Memory B cell (primary cell): ENCODE results near the gene B4GAT1.
"Not testable (repeated sequence)": the region's sequence is repeated elsewhere in the genome, so short reads cannot be mapped to it uniquely, and the experiment has no call there.

Experiments
- ATAC-seq: fragments of 150-1000 bp; cut with Tn5 transposase; 2 replicates; pipeline ENCODE4 v1.10.0; 2021; ENCODE audit warnings: low read depth, mild to moderate bottlenecking, moderate library complexity
- DNase-seq, 2 donors: peaks; one replicate each; pipeline ENCODE4 v3.0.0; 2022; ENCODE audit warnings: low spot score in 2 of 2
- H3K27ac Mint-ChIP-seq: one replicate; pipeline ENCODE4 v1.8.0; 2022; ENCODE audit warnings: mild to moderate bottlenecking, moderate library complexity, mixed read lengths
- H3K27me3 Mint-ChIP-seq: one replicate; pipeline ENCODE4 v1.8.0; 2022; ENCODE audit warnings: mixed read lengths
- H3K36me3 Mint-ChIP-seq: one replicate; pipeline ENCODE4 v1.8.0; 2022; ENCODE audit warnings: mild to moderate bottlenecking, mixed read lengths
- H3K4me1 Mint-ChIP-seq: one replicate; pipeline ENCODE4 v1.8.0; 2022; ENCODE audit warnings: mixed read lengths
- H3K4me3 Mint-ChIP-seq: one replicate; pipeline ENCODE4 v1.8.0; 2022; ENCODE audit warnings: mild to moderate bottlenecking, moderate library complexity, mixed read lengths
- H3K9me3 Mint-ChIP-seq: one replicate; pipeline ENCODE4 v1.8.0; 2022; ENCODE audit warnings: mixed read lengths

The B4GAT1 gene

GRCh38 chr11:66367561-66368312, 20.3 kb upstream of the B4GAT1 start:
- no peaks in the 10 kb centered on the region for H3K9me3 Mint-ChIP-seq
- no peak for DNase-seq
- H3K27ac Mint-ChIP-seq: peak overlapping the region; percentile 7
- no peak for ATAC-seq
- H3K36me3 Mint-ChIP-seq: no peaks in the 10 kb centered on the region
- no peak overlapping the region for H3K4me3 Mint-ChIP-seq
- H3K27me3 Mint-ChIP-seq: no peaks in the 10 kb centered on the region
- H3K4me1 Mint-ChIP-seq: peaks cover 7% of the 10 kb centered on the region

- no peak for DNase-seq
- no peaks in the 10 kb centered on the region for H3K36me3 Mint-ChIP-seq
- H3K4me3 Mint-ChIP-seq: no peak overlapping the region
- H3K27me3 Mint-ChIP-seq: no peaks in the 10 kb centered on the region
- H3K27ac Mint-ChIP-seq: no peak overlapping the region
- no peaks in the 10 kb centered on the region for H3K9me3 Mint-ChIP-seq
- peaks cover 6% of the 10 kb centered on the region for H3K4me1 Mint-ChIP-seq
- no peak for ATAC-seq
These were observed 19.5 kb upstream of the B4GAT1 start for GRCh38 chr11:66366844-66367477.

GRCh38 chr11:66365711-66366619, 18.5 kb upstream of the B4GAT1 start:
- Mint-ChIP-seq H3K36me3 (peaks cover 2% of the 10 kb centered on the region), H3K4me3 (no peak overlapping the region), H3K27me3 (no peaks in the 10 kb centered on the region), H3K4me1 (peaks cover 6% of the 10 kb centered on the region), H3K9me3 (no peaks in the 10 kb centered on the region), H3K27ac (no peak overlapping the region)
- DNase-seq: no peak
- ATAC-seq: no peak

- Mint-ChIP-seq H3K27me3 (no peaks in the 10 kb centered on the region), H3K4me3 (no peak overlapping the region), H3K36me3 (peaks cover 2% of the 10 kb centered on the region), H3K9me3 (no peaks in the 10 kb centered on the region), H3K27ac (no peak overlapping the region), H3K4me1 (peaks cover 6% of the 10 kb centered on the region)
- ATAC-seq: no peak
- DNase-seq: no peak
These were observed 17.7 kb upstream of the B4GAT1 start for GRCh38 chr11:66365166-66365565.

GRCh38 chr11:66363805-66364535, 16.5 kb upstream of the B4GAT1 start:
- ATAC-seq (peak; percentile 41), DNase-seq (peak; percentile 46)
- H3K9me3 Mint-ChIP-seq: no peaks in the 10 kb centered on the region
- no peaks in the 10 kb centered on the region for H3K27me3 Mint-ChIP-seq
- H3K36me3 Mint-ChIP-seq: peaks cover 2% of the 10 kb centered on the region
- no peak overlapping the region for H3K27ac Mint-ChIP-seq
- peaks cover 2% of the 10 kb centered on the region for H3K4me1 Mint-ChIP-seq
- H3K4me3 Mint-ChIP-seq: no peak overlapping the region

- H3K36me3 Mint-ChIP-seq: peaks cover 2% of the 10 kb centered on the region
- H3K27ac Mint-ChIP-seq: no peak overlapping the region
- no peaks in the 10 kb centered on the region for H3K27me3 Mint-ChIP-seq
- DNase-seq (no peak), ATAC-seq (no peak)
- no peaks in the 10 kb centered on the region for H3K4me1 Mint-ChIP-seq
- no peaks in the 10 kb centered on the region for H3K9me3 Mint-ChIP-seq
- H3K4me3 Mint-ChIP-seq: no peak overlapping the region
These were observed 15.8 kb upstream of the B4GAT1 start for GRCh38 chr11:66363187-66363601.

GRCh38 chr11:66362481-66363147, 15.2 kb upstream of the B4GAT1 start:
- Mint-ChIP-seq H3K36me3 (peaks cover 2% of the 10 kb centered on the region), H3K9me3 (no peaks in the 10 kb centered on the region), H3K4me1 (no peaks in the 10 kb centered on the region), H3K27me3 (no peaks in the 10 kb centered on the region), H3K4me3 (no peak overlapping the region), H3K27ac (no peak overlapping the region)
- ATAC-seq (no peak), DNase-seq (no peak)

GRCh38 chr11:66361502-66361941, 14.1 kb upstream of the B4GAT1 start:
- ATAC-seq: no peak

GRCh38 chr11:66360406-66361073, 13.1 kb upstream of the B4GAT1 start:
- no peaks in the 10 kb centered on the region for H3K4me1 Mint-ChIP-seq
- ATAC-seq: no peak
- no peak overlapping the region for H3K27ac Mint-ChIP-seq

More at GRCh38 chr11:66361502-66361941, 14.1 kb upstream of the B4GAT1 start:
- H3K4me1 Mint-ChIP-seq: no peaks in the 10 kb centered on the region
- peaks cover 2% of the 10 kb centered on the region for H3K36me3 Mint-ChIP-seq
- H3K27me3 Mint-ChIP-seq: no peaks in the 10 kb centered on the region
- H3K4me3 Mint-ChIP-seq: no peak overlapping the region
- no peaks in the 10 kb centered on the region for H3K9me3 Mint-ChIP-seq
- no peak for DNase-seq
- H3K27ac Mint-ChIP-seq: no peak overlapping the region

GRCh38 chr11:66359662-66360087, 12.2 kb upstream of the B4GAT1 start:
- H3K4me3 Mint-ChIP-seq: no peak overlapping the region
- DNase-seq: no peak

More at GRCh38 chr11:66360406-66361073, 13.1 kb upstream of the B4GAT1 start:
- H3K27me3 Mint-ChIP-seq: no peaks in the 10 kb centered on the region
- no peak overlapping the region for H3K4me3 Mint-ChIP-seq
- peaks cover 3% of the 10 kb centered on the region for H3K36me3 Mint-ChIP-seq
- no peak for DNase-seq
- H3K9me3 Mint-ChIP-seq: no peaks in the 10 kb centered on the region

GRCh38 chr11:66350560-66351235, 3.3 kb upstream of the B4GAT1 start:
- not testable (repeated sequence) for ATAC-seq, H3K36me3 Mint-ChIP-seq, H3K27me3 Mint-ChIP-seq, H3K27ac Mint-ChIP-seq, DNase-seq, H3K4me3 Mint-ChIP-seq, H3K9me3 Mint-ChIP-seq, H3K4me1 Mint-ChIP-seq

More at GRCh38 chr11:66359662-66360087, 12.2 kb upstream of the B4GAT1 start:
- H3K4me1 Mint-ChIP-seq: no peaks in the 10 kb centered on the region
- no peaks in the 10 kb centered on the region for H3K9me3 Mint-ChIP-seq
- no peaks in the 10 kb centered on the region for H3K27me3 Mint-ChIP-seq
- ATAC-seq: no peak
- peaks cover 4% of the 10 kb centered on the region for H3K36me3 Mint-ChIP-seq
- no peak overlapping the region for H3K27ac Mint-ChIP-seq

- Mint-ChIP-seq H3K4me1 (peaks cover 16% of the 10 kb centered on the region), H3K4me3 (peak overlapping the region; percentile 24), H3K27me3 (no peaks in the 10 kb centered on the region), H3K27ac (no peak overlapping the region), H3K9me3 (no peaks in the 10 kb centered on the region), H3K36me3 (peaks cover 3% of the 10 kb centered on the region)
- no peak for DNase-seq
- ATAC-seq: no peak
These were observed 1.6 kb upstream of the B4GAT1 start for GRCh38 chr11:66349084-66349386.
